Psoas muscle (tissue), 8 donors: ENCODE measurements around the gene S100A6. TPM values are rescaled to one million over a fixed set of nuclear protein-coding genes. Genes with fewer than 3 reads are reported as not detected.

ENCODE experiments used
- ATAC-seq, 4 donors: fragments of 200-7000 bp; cut with Tn5 transposase; one replicate each; pipeline ENCODE4 v1.9.1; 2020; ENCODE audit warnings: moderate library complexity in 3 of 4, mild to moderate bottlenecking in 2 of 4
- DNase-seq, 2 donors: peaks; one replicate each; pipeline ENCODE4 v3.0.0-alpha.2; 2020
- H3K27ac ChIP-seq: fragments of 200-600 bp; one replicate; pipeline ENCODE4 v1.8.0; 2022
- H3K27me3 ChIP-seq, 3 donors: fragments of 200-600 bp in 1 of 3; one replicate each; pipeline versions ENCODE4 v1.6.1 to v1.8.0; 2013 to 2022; ENCODE audit warnings: low read length in 2 of 3, mild to moderate bottlenecking in 2 of 3, moderate library complexity in 1 of 3; ENCODE audit not compliant: insufficient read depth in 3 of 3
- H3K36me3 ChIP-seq, 2 donors: fragments of 200-600 bp in 1 of 2; one replicate each; pipeline versions ENCODE4 v1.6.1 to v1.8.0; 2013 to 2022; ENCODE audit warnings: low read depth in 1 of 2, mild to moderate bottlenecking in 1 of 2, moderate library complexity in 1 of 2; ENCODE audit not compliant: insufficient read depth in 1 of 2
- H3K4me1 ChIP-seq: fragments of 200-600 bp; one replicate; pipeline ENCODE4 v1.8.0; 2022
- H3K4me3 ChIP-seq: fragments of 200-600 bp; one replicate; pipeline ENCODE4 v1.8.0; 2022; ENCODE audit warnings: mild to moderate bottlenecking
- H3K9me3 ChIP-seq: fragments of 200-600 bp; one replicate; pipeline ENCODE4 v1.8.0; 2022
- WGBS, 3 donors: extraction: QIAGEN DNeasy Blood & Tissue Kit; methylation state at CpG; one replicate each; pipeline versions ENCODE4 v1.1.6 to v1.1.7; 2013; 5-methylcytosine and 5-hydroxymethylcytosine counted together
- intact Hi-C, 2 donors: fragments of 100-400 bp; cut with DNase I; formaldehyde crosslinking; loops; one replicate each; pipeline versions ENCODE4 v1.11.0 to v1.14.2; 2022
- polyA plus RNA-seq, 3 donors: library from polyadenylated mRNA; stranded (reverse); fragments of 200-250 nt; gene quantifications; one replicate each; pipeline ENCODE4 v1.2.3, GENCODE V29; 2013
- total RNA-seq, 4 donors: library from RNA; stranded (reverse); fragmentation: NEBNext Ultra II Directional in 2 of 4; extraction: Animal tissue kit (Norgen Biotek cat#: 25700) in 2 of 4; gene quantifications; one replicate each; pipeline versions ENCODE4 v1.2.1 to v1.2.4, GENCODE V29; 2021 to 2023
- TF ChIP-seq, protein P1 (sequence below): fragments of 200-600 bp; IDR thresholded peaks from one replicate; pipeline ENCODE4 v1.8.0; 2022; ENCODE audit warnings: antibody characterized with exemption
- donor health status: healthy with polysubstance abuse.
- donor health status: DM: no; HTN: no; CAD: no; lungs with moderate emphysema.
- donor health status: Bipolar disorder and iron deficiency.
- donor health status: healthy.
- donor health status: DM: yes; HTN: yes; CAD: no.
- donor health status: DM: no; HTN: no; CAD: no.
- donor health status: DM: no; HTN: no; CAD: no.
- donor health status: DM: yes; HTN: yes; CAD: no.

Gene S100A6
- total and polyA plus RNA-seq, 7 donors = 78.5 to 506 (median 295) TPM

DNA sequence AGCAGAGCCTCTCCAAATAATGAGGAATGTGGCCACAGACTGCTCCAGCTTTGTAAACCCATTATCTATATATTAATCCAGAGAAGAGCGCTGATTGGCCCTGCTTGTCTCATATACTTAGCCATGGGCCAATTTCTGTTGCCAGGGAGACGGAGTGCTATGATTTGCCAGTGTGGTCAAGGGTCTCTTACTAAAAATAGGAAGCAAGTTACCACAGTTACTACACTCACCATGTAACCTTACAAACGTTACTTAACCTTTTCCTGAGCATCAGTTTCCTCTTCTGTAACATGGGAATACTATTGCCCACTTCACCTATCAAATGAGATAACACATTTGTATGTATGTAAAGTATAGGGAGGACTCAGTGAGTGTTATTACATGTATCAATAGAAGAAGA lies 37.6 kb upstream of the S100A6 start:
- no peak for ATAC-seq
- WGBS, 3 donors = 86 to 91% (median 87%) methylated on average over 3 of the region's 3 CpGs
- DNase-seq = no peak
- peaks cover 16% of the 10 kb centered on the region for H3K4me1 ChIP-seq
- H3K27ac ChIP-seq = peak overlapping the region; percentile 75
- H3K27me3 ChIP-seq = peaks cover 0 to 7% (median 0%) of the 10 kb centered on the region in 3 donors
- intact Hi-C loops = loop anchor here (2.0 to 10.0 kb wide), 5 partner anchors 43 to 414 kb away; partner anchors contain the start of genes S100A14 (in 2 of the 2), ILF2 (in 1 of the 2) and RAB13 (in 1 of the 2)
- H3K36me3 ChIP-seq = no peaks in the 10 kb centered on the region
- H3K4me3 ChIP-seq = no peak overlapping the region
- TF ChIP-seq, protein P1, sequence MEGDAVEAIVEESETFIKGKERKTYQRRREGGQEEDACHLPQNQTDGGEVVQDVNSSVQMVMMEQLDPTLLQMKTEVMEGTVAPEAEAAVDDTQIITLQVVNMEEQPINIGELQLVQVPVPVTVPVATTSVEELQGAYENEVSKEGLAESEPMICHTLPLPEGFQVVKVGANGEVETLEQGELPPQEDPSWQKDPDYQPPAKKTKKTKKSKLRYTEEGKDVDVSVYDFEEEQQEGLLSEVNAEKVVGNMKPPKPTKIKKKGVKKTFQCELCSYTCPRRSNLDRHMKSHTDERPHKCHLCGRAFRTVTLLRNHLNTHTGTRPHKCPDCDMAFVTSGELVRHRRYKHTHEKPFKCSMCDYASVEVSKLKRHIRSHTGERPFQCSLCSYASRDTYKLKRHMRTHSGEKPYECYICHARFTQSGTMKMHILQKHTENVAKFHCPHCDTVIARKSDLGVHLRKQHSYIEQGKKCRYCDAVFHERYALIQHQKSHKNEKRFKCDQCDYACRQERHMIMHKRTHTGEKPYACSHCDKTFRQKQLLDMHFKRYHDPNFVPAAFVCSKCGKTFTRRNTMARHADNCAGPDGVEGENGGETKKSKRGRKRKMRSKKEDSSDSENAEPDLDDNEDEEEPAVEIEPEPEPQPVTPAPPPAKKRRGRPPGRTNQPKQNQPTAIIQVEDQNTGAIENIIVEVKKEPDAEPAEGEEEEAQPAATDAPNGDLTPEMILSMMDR = no peak
- no peaks in the 10 kb centered on the region for H3K9me3 ChIP-seq

DNA sequence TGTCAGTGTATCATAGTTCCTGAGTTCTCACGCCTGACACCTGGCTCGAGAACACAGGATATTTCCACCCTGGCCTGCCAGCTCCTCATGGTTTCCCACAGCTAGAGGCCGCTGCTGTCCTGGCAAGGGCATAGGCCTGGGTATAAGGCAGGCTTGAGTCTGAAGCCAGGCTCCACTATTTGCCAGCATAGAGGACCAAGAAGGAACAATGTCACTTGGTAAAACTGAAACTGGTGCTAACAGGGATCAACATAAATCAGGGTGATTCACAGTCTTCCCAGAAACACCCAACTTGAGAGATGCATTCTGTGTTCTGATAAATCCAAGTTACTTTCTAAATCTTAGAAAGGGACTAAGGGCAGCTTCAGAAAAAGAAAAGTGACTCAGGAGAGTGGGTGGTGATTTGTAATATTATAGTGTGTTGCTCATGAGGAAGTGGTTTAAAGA lies 36.8 kb upstream of the S100A6 start:
- intact Hi-C loops = loop anchor here (1.0 to 10.0 kb wide), 6 partner anchors 44 to 415 kb away; partner anchors contain the start of genes S100A14 (in 2 of the 2), ILF2 (in 1 of the 2), RAB13 (in 1 of the 2) and S100A1 (in 1 of the 2)
- no peaks in the 10 kb centered on the region for H3K36me3 ChIP-seq
- no peak overlapping the region for H3K4me3 ChIP-seq
- peaks cover 23% of the 10 kb centered on the region for H3K4me1 ChIP-seq
- 5 to 13% (median 6%) methylated on average over 3 of the region's 3 CpGs for WGBS, 3 donors
- TF ChIP-seq, protein P1 = peak; percentile 90
- peak; percentile 82 to 90 for DNase-seq
- ATAC-seq = peak; percentile 87 to 89 (median 88)
- H3K9me3 ChIP-seq = no peaks in the 10 kb centered on the region
- peak overlapping the region; percentile 75 for H3K27ac ChIP-seq
- peaks cover 0 to under 1% (median 0%) of the 10 kb centered on the region in 3 donors for H3K27me3 ChIP-seq

DNA sequence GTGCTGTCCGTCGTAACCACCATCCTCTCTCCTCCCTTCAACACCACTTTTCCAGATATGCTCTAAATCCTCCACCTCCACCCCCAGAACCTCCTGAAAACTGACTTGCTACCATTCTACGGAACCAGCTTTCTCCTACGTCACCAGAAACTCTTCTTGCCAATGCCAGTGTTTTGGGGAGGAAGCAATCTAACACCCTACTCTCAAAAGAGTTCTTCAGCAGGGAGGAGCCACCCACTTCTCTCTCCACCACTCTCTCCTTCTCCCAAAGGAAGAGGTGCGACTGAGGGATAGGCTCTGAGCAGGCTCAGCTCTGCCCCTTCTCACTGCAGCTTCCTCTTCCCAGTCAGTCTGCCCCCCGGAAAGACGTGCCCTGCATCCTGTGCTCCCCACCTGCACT lies 35.9 kb upstream of the S100A6 start:
- Histone ChIP-seq H3K27ac (peak overlapping the region; percentile 75), H3K27me3 (no peaks in the 10 kb centered on the region), H3K4me3 (no peak overlapping the region), H3K4me1 (peaks cover 31% of the 10 kb centered on the region), H3K9me3 (no peaks in the 10 kb centered on the region), H3K36me3 (no peaks in the 10 kb centered on the region)
- ATAC-seq (no peak), DNase-seq (no peak)
- intact Hi-C loops = loop anchor here (1.0 to 10.0 kb wide), 6 partner anchors 45 to 416 kb away; partner anchors contain the start of genes S100A14 (in 2 of the 2), ILF2 (in 1 of the 2), RAB13 (in 1 of the 2) and S100A1 (in 1 of the 2)
- 68 to 75% (median 71%) methylated on average over 7 of the region's 7 CpGs for WGBS, 3 donors
- TF ChIP-seq, protein P1 = no peak

DNA sequence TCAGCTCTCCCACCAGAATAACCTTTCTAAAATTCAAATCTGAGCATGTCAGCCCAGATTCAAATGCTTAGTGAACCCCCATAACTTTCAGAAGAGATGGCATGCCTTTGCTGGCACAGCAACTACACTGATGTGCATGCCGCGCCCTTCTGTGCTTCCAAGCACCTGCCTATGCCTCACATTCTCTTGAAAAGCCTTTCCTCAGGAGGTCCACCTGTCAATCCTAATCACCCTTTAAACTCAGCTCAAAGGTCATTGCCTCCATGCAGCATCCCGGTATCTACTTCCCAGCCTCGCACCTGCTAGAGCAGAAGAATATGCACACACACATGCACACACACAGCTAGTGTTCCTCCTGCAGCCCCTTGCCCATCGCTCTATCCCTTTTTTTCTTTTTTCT lies 35.1 kb upstream of the S100A6 start:
- H3K4me3 ChIP-seq = no peak overlapping the region

More for the DNA sequence above, 35.1 kb upstream of the S100A6 start:
- ATAC-seq (no peak), DNase-seq (no peak)
- H3K36me3 ChIP-seq = no peaks in the 10 kb centered on the region
- peaks cover 39% of the 10 kb centered on the region for H3K4me1 ChIP-seq
- no peaks in the 10 kb centered on the region for H3K27me3 ChIP-seq
- TF ChIP-seq, protein P1 = no peak
- no peaks in the 10 kb centered on the region for H3K9me3 ChIP-seq
- intact Hi-C loops = loop anchor here (5.0 to 10.0 kb wide), 4 partner anchors 101 to 416 kb away; partner anchors contain the start of genes ILF2 (in 1 of the 2) and RAB13 (in 1 of the 2)
- whole genome bisulfite sequencing, 3 donors = 79 to 82% (median 80%) methylated on average over 5 of the region's 5 CpGs
- H3K27ac ChIP-seq = no peak overlapping the region
